ENCODE measurements around the gene RRP36.
A peak's percentile ranks its signal among the peaks of the same experiment; 100 is the strongest.

DNA sequence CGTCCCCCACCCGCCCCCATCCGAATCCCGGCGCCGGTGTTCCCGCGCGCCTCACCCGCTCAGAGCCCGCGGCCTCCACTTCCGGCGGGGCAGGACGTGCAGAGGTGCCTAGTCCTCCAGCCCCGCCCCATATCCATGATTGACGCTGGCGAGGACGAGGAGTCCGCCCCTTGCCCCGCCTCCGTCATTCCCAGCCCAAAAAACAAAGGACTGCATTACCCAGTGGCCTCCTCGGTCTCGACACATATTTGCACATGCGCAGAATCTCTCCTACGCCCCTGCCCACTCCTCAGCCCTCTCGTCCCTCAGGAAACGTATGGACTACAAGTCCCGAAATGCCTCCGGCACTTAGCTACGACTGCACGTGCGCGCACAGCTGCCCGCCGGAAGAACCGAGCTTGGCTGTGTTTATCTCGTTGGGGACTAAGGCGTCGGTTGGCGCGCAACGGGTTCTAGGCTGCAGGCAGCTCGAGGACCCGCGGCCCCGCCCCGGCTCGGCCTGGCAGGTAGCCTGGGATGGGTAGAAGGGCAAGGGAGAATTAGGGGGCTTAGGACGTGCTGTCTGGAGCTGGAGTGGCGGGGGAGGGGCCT is 7.5 kb upstream of the RRP36 start, which contains the start of the genes KLHDC3 and MEA1:
- TF ChIP-seq, protein P1, sequence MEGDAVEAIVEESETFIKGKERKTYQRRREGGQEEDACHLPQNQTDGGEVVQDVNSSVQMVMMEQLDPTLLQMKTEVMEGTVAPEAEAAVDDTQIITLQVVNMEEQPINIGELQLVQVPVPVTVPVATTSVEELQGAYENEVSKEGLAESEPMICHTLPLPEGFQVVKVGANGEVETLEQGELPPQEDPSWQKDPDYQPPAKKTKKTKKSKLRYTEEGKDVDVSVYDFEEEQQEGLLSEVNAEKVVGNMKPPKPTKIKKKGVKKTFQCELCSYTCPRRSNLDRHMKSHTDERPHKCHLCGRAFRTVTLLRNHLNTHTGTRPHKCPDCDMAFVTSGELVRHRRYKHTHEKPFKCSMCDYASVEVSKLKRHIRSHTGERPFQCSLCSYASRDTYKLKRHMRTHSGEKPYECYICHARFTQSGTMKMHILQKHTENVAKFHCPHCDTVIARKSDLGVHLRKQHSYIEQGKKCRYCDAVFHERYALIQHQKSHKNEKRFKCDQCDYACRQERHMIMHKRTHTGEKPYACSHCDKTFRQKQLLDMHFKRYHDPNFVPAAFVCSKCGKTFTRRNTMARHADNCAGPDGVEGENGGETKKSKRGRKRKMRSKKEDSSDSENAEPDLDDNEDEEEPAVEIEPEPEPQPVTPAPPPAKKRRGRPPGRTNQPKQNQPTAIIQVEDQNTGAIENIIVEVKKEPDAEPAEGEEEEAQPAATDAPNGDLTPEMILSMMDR (IDR thresholded peaks at IDR 0.05): no peak
- TF ChIP-seq POLR2A (IDR thresholded peaks at IDR 0.05): peak in 2 of 3 donors; percentile 58 to 59

Measured in body of pancreas (tissue), 4 donors.